ENCODE results near the gene FBXL19.

Gene FBXL19

GRCh38 chr16:30992276-30992780 lies 69.0 kb downstream of the FBXL19 start:
- no peak for DNase-seq

GRCh38 chr16:30992931-30993816 lies 69.8 kb downstream of the FBXL19 start:
- DNase-seq: no peak

GRCh38 chr16:30995927-30996323 lies 72.6 kb downstream of the FBXL19 start:
- DNase-seq: no peak

GRCh38 chr16:30996324-30996984 lies 73.1 kb downstream of the FBXL19 start:
- DNase-seq: no peak

- DNase-seq: peak; percentile 72
Observed at GRCh38 chr16:30996985-30997724, 73.8 kb downstream of the FBXL19 start.

GRCh38 chr16:30997725-30998711 lies 74.6 kb downstream of the FBXL19 start:
- DNase-seq: peak; percentile 80

Measured in fibroblast of skin of right quadriceps (primary cell).